Prostate gland (tissue), 2 donors: ENCODE results near the gene TTC39B. TPM values are rescaled to one million over a fixed set of nuclear protein-coding genes. Genes with fewer than 3 reads are reported as not detected.

Experiments
- DNase-seq: peaks from one replicate; pipeline ENCODE4 v3.0.0-alpha.2; 2019; ENCODE audit warnings: low spot score
- H3K27ac ChIP-seq, 2 donors: fragments of 200-600 bp; sonication (generic); 2 replicates each; pipeline ENCODE4 v1.5.1; 2017 to 2019
- H3K27me3 ChIP-seq: fragments of 200-600 bp; sonication (generic); replicated peaks from 2 replicates; pipeline ENCODE4 v1.5.1; 2019; ENCODE audit not compliant: insufficient read depth
- H3K36me3 ChIP-seq, 2 donors: fragments of 200-600 bp; sonication (generic); 1 replicate in 1 of 2; 2 replicates in 1 of 2; pipeline versions ENCODE4 v1.5.1 to v1.8.1; 2017 to 2019
- H3K4me1 ChIP-seq: fragments of 200-600 bp; sonication (generic); replicated peaks from 2 replicates; pipeline ENCODE4 v1.5.1; 2019
- H3K4me3 ChIP-seq, 2 donors: fragments of 200-600 bp; sonication (generic); 2 replicates each; pipeline ENCODE4 v1.5.1; 2017 to 2019
- H3K9me3 ChIP-seq: fragments of 200-600 bp; sonication (generic); 2 replicates; pipeline ENCODE4 v1.5.1; 2017
- CTCF ChIP-seq, 4 experiments: fragments of 200-600 bp in 2 of 4; fragments of 450-650 bp in 2 of 4; sonication (generic) in 2 of 4; IDR thresholded peaks; 1 replicate in 3 of 4; 2 replicates in 1 of 4; pipeline ENCODE4 v1.5.1; 2016 to 2019; ENCODE audit warnings: antibody characterized with exemption in 4 of 4, mild to moderate bottlenecking in 2 of 4, moderate library complexity in 2 of 4
- POLR2A ChIP-seq: fragments of 450-650 bp; IDR thresholded peaks from one replicate; pipeline ENCODE4 v1.6.1; 2016; ENCODE audit warnings: antibody characterized with exemption, mild to moderate bottlenecking
- POLR2AphosphoS5 ChIP-seq: sonication (generic); formaldehyde crosslinking; IDR thresholded peaks from one replicate; pipeline ENCODE4 v1.6.1; 2017; ENCODE audit warnings: antibody characterized with exemption
- WGBS: methylation state at CpG from one replicate; pipeline ENCODE4 v1.1.5; 2018; 5-methylcytosine and 5-hydroxymethylcytosine counted together
- intact Hi-C: fragments of 100-400 bp; cut with DNase I; formaldehyde crosslinking; loops from one replicate; pipeline ENCODE4 v1.14.2; 2022
- total RNA-seq, 2 donors: library from RNA; depleted of rRNA; stranded (reverse); fragments of >200 nt; gene quantifications; one replicate each; pipeline ENCODE4 v1.1.0, GENCODE V29; 2016

TTC39B gene
- total RNA-seq, 2 donors from 2014 or later, result 4.2 to 4.3 TPM

GRCh38 chr9:15271403-15271802, 35.6 kb downstream of the TTC39B start:
- 90% methylated on average over 7 of the region's 7 CpGs for WGBS
- Histone ChIP-seq H3K27me3 (no peaks in the 10 kb centered on the region), H3K27ac (no peak overlapping the region), H3K9me3 (no peaks in the 10 kb centered on the region), H3K4me3 (no peak overlapping the region), H3K4me1 (no peaks in the 10 kb centered on the region), H3K36me3 (no peaks in the 10 kb centered on the region)
- no peak for DNase-seq
- intact Hi-C loops, result loop anchor here (10.0 kb wide), 1 partner anchor 333 kb away; no protein-coding TSS in a partner anchor
- TF ChIP-seq CTCF (IDR thresholded peaks at IDR 0.05) (no peak), POLR2A (no peak), POLR2AphosphoS5 (no peak)

GRCh38 chr9:15268782-15269181, 38.2 kb downstream of the TTC39B start:
- no peaks in the 10 kb centered on the region for H3K9me3 ChIP-seq
- DNase-seq, result no peak
- intact Hi-C loops, result no loop called here
- TF ChIP-seq POLR2AphosphoS5 (no peak), CTCF (IDR thresholded peaks at IDR 0.05) (no peak), POLR2A (no peak)
- no peaks in the 10 kb centered on the region for H3K36me3 ChIP-seq
- H3K4me3 ChIP-seq, result no peak overlapping the region
- no peaks in the 10 kb centered on the region for H3K4me1 ChIP-seq
- H3K27ac ChIP-seq, result no peak overlapping the region
- 90% methylated on average over 3 of the region's 3 CpGs for WGBS
- H3K27me3 ChIP-seq, result no peaks in the 10 kb centered on the region

GRCh38 chr9:15268317-15268716, 38.7 kb downstream of the TTC39B start:
- no peaks in the 10 kb centered on the region for H3K4me1 ChIP-seq
- intact Hi-C loops, result no loop called here
- no peak for DNase-seq
- no peak overlapping the region for H3K4me3 ChIP-seq
- H3K27me3 ChIP-seq, result no peaks in the 10 kb centered on the region
- TF ChIP-seq CTCF (IDR thresholded peaks at IDR 0.05), result no peak
- no peak for TF ChIP-seq POLR2AphosphoS5
- TF ChIP-seq POLR2A, result no peak
- no peaks in the 10 kb centered on the region for H3K9me3 ChIP-seq
- 96% methylated on average over 3 of the region's 3 CpGs for WGBS
- no peak overlapping the region for H3K27ac ChIP-seq
- no peaks in the 10 kb centered on the region for H3K36me3 ChIP-seq

- H3K9me3 ChIP-seq, result no peaks in the 10 kb centered on the region
- no peak for DNase-seq
- no peak overlapping the region for H3K27ac ChIP-seq
- no peak for TF ChIP-seq POLR2AphosphoS5
- no peak for TF ChIP-seq CTCF (IDR thresholded peaks at IDR 0.05)
- no peak for TF ChIP-seq POLR2A
- no peaks in the 10 kb centered on the region for H3K36me3 ChIP-seq
- H3K27me3 ChIP-seq, result no peaks in the 10 kb centered on the region
- no peaks in the 10 kb centered on the region for H3K4me1 ChIP-seq
- intact Hi-C loops, result no loop called here
- WGBS, result 39% methylated on average over 1 of the region's 1 CpG
- no peak overlapping the region for H3K4me3 ChIP-seq
These were observed 42.1 kb downstream of the TTC39B start for GRCh38 chr9:15264918-15265317.

GRCh38 chr9:15262581-15262980, 44.4 kb downstream of the TTC39B start:
- TF ChIP-seq POLR2AphosphoS5 (no peak), CTCF (IDR thresholded peaks at IDR 0.05) (no peak), POLR2A (no peak)
- Histone ChIP-seq H3K27me3 (no peaks in the 10 kb centered on the region), H3K4me3 (no peak overlapping the region), H3K4me1 (no peaks in the 10 kb centered on the region), H3K36me3 (no peaks in the 10 kb centered on the region), H3K9me3 (no peaks in the 10 kb centered on the region), H3K27ac (no peak overlapping the region)
- DNase-seq, result no peak
- 69% methylated on average over 1 of the region's 1 CpG for WGBS
- intact Hi-C loops, result no loop called here
